Vagina (tissue), 2 donors: Measurements from ENCODE around the gene AMOTL1.

Experiments used
- CTCF ChIP-seq, 3 experiments: fragments of 450-650 bp in 2 of 3; fragments of 200-600 bp in 1 of 3; sonication (generic) in 1 of 3; IDR thresholded peaks; one replicate each; pipeline ENCODE4 v1.5.1; 2017 to 2019; ENCODE audit warnings: antibody characterized with exemption in 3 of 3, mild to moderate bottlenecking in 2 of 3, moderate library complexity in 2 of 3
- POLR2A ChIP-seq, 2 donors: fragments of 450-650 bp; IDR thresholded peaks; one replicate each; pipeline ENCODE4 v1.6.1; 2017; ENCODE audit warnings: antibody characterized with exemption in 2 of 2, mild to moderate bottlenecking in 2 of 2, moderate library complexity in 2 of 2
- POLR2AphosphoS5 ChIP-seq, 2 donors: sonication (generic); formaldehyde crosslinking; IDR thresholded peaks; one replicate each; pipeline ENCODE4 v1.9.0; 2017; ENCODE audit warnings: antibody characterized with exemption in 2 of 2, mild to moderate bottlenecking in 2 of 2, low read depth in 1 of 2; ENCODE audit not compliant: insufficient read depth in 1 of 2

- TF ChIP-seq CTCF (IDR thresholded peaks at IDR 0.05), result no peak
- no peak for TF ChIP-seq POLR2A (IDR thresholded peaks at IDR 0.05)
- TF ChIP-seq POLR2AphosphoS5 (IDR thresholded peaks at IDR 0.05; ENCODE audit: insufficient read depth in 1 of 2, low read depth in 1 of 2), result no peak
These were observed 110.8 kb downstream of the AMOTL1 start for GRCh38 chr11:94879006-94879405.
